NCI-H748 (cell line): ENCODE measurements around the gene INTS12.

Experiments used
- DNase-seq: peaks from one replicate; lab custom pipeline; 2025; ENCODE audit not compliant: unreplicated experiment; lab: John Stamatoyannopoulos, UW

Gene INTS12

GRCh38 chr4:105686571-105686970, 21.9 kb downstream of the INTS12 start:
- DNase-seq: no peak

DNA sequence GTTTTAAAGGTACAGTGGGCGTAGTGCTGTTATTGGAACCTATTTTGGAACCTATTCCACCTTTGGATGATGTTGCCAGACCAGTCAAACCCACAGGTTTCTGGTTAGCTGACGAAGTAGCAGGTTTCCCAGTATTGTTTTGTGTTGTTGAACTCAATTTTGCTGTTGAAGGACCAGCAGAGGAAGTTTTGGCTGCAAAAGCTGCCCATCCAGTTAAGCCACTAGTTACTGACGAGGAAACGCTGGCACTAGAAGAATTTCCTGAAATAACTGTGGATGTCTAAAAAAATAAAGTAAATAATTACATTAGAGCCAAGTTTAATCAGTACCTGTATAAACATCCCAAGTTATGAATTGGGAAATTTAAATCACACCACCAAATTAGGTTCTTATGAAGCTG, 25.5 kb downstream of the INTS12 start:
- no peak for DNase-seq

DNA sequence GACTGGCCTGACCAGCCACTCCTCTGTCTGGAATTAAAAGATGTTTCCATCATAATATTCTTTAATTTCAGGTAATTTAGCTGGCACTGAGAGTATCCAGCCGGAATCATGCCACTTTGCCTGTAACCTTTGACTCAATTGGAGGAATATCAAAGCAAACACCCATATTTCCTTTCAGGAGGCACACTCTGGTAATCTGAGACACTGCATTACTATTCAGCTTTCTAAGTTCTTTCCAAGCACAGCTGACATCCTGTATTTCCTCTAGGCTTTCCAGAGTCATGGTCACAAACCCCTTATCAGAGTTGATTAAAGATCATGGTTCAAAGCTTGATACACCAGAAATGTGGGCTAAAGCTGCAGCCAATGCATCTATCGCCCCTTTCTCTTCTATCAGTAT, 29.3 kb downstream of the INTS12 start:
- peak; percentile 21 for DNase-seq

DNA sequence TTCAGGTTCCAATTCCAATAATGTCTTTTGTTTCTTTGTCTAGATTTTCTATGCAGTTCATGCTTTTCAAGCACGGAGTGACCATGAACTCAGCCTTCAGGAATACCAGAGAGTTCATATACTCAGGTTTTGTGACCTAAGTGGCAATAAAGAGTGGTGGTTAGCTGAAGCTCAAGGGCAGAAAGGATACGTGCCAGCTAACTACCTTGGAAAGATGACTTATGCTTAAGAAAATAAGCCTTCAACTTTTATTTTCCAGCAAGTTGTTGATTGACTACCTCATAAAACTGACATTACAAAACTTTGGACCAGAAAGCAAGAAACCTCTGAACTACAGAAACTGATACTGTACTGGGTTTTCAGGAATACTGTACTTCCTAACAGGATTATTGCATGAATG, 30.8 kb downstream of the INTS12 start:
- no peak for DNase-seq

DNA sequence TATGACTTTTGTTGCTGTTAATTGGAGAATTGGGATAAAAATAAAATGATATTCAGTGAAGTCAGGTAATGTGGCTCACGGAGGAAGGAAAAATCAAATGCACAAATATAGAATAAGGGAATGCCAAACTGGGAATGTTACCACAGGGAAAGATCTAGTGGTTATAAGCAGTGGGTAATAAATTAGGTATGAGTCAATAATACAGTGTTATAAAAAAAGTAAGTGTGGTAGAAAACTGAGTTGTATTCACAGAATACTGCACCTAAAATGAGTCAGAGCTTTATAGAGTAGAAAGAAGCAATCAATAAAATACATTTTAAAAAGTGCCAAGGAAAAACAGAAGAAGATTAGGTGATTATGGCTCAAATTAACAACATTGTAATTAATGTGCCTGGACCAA, 34.5 kb downstream of the INTS12 start:
- no peak for DNase-seq

DNA sequence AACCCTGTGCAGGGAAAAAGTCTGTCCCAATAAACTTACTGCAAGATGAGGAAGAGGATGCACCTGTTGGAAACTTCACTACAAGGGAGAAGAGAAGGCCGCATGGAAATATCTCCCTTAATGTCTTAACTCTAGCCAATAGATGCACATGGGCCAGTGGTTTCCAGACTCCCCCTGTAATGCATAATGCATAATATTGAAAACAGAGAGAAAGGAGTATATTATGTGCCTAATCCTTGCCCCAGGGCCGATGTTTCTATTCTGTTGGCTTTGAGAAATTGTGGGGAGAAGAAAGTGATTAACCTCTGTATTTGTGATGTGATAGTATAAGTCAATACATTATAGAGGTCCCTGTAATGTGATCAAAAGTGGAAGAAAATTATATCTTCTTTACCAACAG, 37.2 kb downstream of the INTS12 start:
- DNase-seq: no peak

- DNase-seq: no peak
These were observed 37.8 kb downstream of the INTS12 start for GRCh38 chr4:105670684-105671083.

DNA sequence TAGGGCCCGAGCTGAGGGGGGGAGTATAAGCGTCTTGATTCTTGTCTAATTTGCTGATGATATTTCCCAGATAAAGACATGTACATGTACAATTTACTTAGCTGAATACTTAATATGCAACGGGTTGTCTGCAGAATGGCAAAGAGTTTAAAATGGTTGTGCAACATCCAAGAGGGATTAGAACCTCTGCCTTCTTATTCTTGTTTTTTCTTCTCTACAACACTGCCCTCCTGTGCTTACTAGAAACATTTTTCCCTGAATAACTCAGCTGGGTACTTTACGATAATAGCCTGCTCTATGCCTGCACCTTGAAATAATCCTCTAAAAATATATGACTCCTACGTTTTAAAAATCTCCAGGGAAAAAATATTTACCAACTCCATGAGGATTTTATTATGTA, 41.8 kb downstream of the INTS12 start:
- DNase-seq: peak; percentile 45

- no peak for DNase-seq
These were observed 45.4 kb downstream of the INTS12 start for GRCh38 chr4:105662935-105663675.

GRCh38 chr4:105661028-105661427, 47.5 kb downstream of the INTS12 start:
- no peak for DNase-seq

- no peak for DNase-seq
These were observed 49.3 kb downstream of the INTS12 start for GRCh38 chr4:105659190-105659589.

DNA sequence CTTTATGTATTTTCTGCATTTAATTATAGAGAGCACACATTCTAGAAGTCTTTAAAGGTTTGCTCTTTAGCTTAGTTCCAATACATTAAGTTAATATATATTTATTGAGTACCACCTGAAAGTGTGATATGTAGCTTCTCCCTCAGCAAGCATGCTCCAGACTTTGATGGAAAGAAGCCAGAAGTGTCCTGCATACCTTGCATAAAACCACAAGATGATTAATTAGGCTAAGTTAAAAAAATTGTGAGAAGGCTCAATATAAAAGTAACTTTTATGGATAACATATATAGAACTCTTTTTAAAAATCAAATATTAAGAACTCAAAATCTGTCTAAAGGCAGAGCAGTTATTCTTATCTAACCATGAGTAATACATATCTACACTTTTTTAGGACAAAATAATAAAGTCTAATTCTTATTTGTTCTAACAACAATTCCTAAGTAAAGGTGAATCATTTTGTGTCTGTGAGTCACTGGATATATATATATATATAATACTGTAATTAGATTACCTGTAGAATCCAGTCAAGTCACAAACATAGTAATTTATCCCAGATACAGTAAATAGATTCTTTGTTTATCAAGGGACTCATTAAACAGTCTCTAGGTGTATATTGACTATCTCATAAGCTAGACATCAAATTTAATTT, 51.2 kb downstream of the INTS12 start:
- no peak for DNase-seq

GRCh38 chr4:105652286-105652888, 56.1 kb downstream of the INTS12 start:
- no peak for DNase-seq

DNA sequence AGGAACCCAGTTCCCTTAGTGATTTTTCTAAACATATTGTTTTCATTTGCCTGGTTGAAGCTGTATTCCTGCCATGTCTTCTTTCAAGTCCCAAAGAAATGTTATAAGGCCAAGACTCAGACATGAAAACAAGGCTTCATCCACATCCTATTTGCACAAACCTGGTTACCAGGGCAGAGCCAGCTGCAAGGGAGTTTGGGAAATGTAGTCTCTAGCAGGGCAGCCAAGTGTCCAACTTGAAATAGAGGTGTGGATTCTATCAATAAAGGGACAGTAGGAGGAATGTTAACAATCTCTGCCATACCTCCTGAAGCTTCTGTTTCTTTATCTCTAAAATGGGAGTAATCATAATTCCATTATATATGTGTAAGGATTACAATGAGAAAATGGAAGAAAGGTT, 56.6 kb downstream of the INTS12 start:
- no peak for DNase-seq

GRCh38 chr4:105650190-105650589, 58.3 kb downstream of the INTS12 start:
- DNase-seq: no peak

DNA sequence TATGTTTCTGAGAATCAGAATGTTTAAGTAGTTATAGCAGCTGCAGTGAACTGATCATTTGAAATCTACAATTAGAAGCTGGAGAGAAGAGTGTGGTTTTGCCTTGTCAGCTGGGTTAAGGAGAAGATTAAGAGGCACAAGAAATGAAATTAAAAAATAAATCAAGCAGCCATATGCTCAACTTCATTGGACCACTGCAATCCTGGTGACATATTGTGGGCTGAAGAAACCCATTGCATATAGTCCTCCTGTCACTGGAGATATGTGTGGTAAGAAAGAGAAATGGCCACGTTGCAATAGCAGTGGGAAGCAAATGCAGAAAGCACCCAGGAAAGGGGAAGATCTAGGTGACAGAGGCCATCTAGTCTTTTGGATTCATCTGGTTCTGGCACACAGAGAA, 63.0 kb downstream of the INTS12 start:
- no peak for DNase-seq

DNA sequence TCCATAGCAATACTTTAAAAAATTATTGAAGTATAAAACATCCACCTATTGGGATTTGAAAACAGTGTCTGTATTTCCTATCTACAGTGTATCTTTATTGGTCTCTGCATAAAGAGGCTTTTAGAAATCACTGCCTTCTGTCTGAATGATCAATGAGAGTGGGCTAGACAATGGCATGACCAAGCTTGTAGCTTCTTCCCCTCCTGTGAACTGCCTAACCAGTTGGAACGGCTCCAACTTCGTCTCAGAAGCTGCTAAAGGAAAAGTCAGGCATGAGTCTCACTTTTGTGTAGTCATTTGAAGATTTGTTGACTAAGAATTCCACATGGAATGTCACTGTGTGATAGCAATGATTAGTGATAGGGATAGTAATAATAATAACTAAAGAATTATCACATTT, 64.2 kb downstream of the INTS12 start:
- peak; percentile 34 for DNase-seq

DNA sequence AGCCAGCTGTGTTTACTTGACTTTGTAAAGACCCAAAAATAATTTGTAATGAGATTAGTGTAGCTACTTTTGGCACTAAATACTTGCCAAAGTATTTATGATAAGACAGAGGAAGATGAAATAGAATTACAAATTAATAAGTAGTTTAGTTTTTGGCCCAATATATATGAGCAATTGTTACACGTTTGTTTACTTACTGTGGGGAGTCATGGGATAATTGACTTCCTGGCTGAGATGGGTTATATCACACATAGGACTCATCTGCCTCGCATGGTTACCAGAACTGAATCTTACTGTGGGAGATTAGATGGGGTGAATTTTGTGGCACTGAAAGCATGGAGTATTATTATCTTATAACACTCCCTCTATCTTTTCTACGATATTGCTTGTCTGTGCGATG, 66.6 kb downstream of the INTS12 start:
- peak; percentile 50 for DNase-seq

DNA sequence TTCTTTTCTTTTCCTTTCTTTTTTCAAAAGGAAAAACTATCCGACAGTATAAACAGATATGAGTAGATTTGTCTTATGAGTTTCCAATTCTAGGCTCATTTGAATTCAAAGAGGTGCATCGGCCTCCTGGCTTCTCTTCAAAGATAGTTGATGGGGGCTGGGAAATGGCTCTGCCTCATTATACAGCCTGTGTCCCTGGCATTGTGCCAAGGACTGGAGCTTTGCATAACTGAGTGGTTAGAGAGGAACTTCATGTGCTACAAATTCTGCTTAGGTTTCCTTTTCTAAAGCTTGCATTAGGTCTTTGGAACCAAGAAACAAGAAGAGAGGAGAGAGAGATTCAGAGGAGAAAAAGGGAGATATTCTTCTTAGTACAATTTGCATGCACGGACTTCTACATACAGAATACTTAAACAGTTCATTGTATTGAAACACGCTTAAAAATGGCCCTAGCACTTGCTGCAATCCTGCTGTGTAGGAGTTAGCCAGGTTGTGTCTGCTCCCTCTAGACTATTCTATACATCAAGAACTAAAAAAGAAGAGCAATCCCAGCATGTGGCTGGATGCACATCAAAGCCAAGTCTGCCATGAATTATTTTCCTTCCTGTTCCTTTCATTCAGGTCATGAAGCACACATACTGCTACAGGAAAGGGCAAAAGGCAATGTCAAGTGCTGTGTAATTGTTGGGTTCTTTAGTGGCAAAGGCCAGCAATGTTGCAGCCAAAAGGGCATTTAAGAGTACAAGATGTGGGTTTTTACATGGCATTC, 70.9 kb downstream of the INTS12 start:
- peak; percentile 86 for DNase-seq

DNA sequence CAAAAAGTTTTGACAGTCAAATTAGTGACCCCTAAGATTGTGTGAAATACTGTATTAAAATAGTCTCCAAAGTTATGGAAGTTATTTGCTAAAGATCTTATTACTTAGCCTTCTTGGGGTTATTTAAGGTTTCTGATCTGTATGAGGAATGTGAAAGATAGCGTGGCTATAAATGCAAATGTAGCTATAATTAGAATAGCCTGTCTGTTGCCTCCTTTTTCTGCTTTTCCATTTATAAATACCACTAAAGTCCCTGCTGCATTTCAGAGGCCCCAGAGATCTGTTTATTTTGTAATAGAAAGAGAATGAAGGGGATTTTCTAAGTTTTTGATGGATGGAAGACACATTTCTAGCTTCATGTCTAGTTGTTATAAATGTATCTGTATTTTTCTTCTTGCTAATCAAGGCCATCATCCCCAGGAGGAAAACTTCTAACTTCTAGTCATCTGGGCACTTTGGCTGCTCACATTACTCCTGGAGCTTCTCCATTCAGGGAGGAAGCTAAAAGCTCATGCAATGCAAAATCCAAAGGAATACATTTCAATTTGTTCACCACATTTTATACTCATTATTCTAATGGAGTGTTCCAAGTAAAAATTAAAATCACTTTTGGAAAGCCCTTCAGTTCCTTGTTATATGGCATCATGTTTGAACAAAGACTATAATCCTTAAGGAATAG, 73.9 kb downstream of the INTS12 start:
- DNase-seq: no peak

- peak; percentile 31 for DNase-seq
These were observed 75.2 kb downstream of the INTS12 start for GRCh38 chr4:105633241-105633640.
